Breast epithelium (tissue), 3 donors: ENCODE measurements around the gene PALLD.

Experiments
- CTCF ChIP-seq, 3 donors: fragments of 450-650 bp; IDR thresholded peaks; one replicate each; pipeline ENCODE4 v1.5.1; 2016 to 2017; ENCODE audit warnings: antibody characterized with exemption in 3 of 3, mild to moderate bottlenecking in 3 of 3, moderate library complexity in 3 of 3
- POLR2A ChIP-seq: fragments of 450-650 bp; IDR thresholded peaks from one replicate; pipeline ENCODE4 v1.6.1; 2016; ENCODE audit warnings: antibody characterized with exemption, mild to moderate bottlenecking, moderate library complexity
- POLR2AphosphoS5 ChIP-seq, 3 donors: sonication (generic); formaldehyde crosslinking; IDR thresholded peaks; one replicate each; pipeline ENCODE4 v1.6.1; 2017; ENCODE audit warnings: antibody characterized with exemption in 3 of 3

GRCh38 chr4:168622600-168622999 is 125.7 kb downstream of the PALLD start:
- TF ChIP-seq CTCF (IDR thresholded peaks at IDR 0.05) (no peak), POLR2AphosphoS5 (IDR thresholded peaks at IDR 0.05) (no peak), POLR2A (no peak)
